Esophagus (tissue), 2 donors: Measurements from ENCODE around the gene ANGPTL7. TPM values are rescaled to one million over a fixed set of nuclear protein-coding genes. Genes with fewer than 3 reads are reported as not detected.

Experiments
- H3K27ac ChIP-seq, 2 donors: one replicate each; pipeline ENCODE4 v1.5.1; 2013; ENCODE audit warnings: low read depth in 2 of 2, mild to moderate bottlenecking in 2 of 2, inconsistent platforms in 1 of 2, low read length in 1 of 2, moderate library complexity in 1 of 2
- H3K27me3 ChIP-seq, 2 donors: one replicate each; pipeline ENCODE4 v1.6.1; 2013; ENCODE audit warnings: low read length in 2 of 2, control low read depth in 1 of 2, mild to moderate bottlenecking in 1 of 2; ENCODE audit not compliant: insufficient read depth in 2 of 2, control insufficient read depth in 1 of 2
- H3K36me3 ChIP-seq, 2 donors: one replicate each; pipeline ENCODE4 v1.6.1; 2013; ENCODE audit warnings: low read length in 1 of 2; ENCODE audit not compliant: control insufficient read depth in 2 of 2, insufficient read depth in 2 of 2
- H3K4me1 ChIP-seq, 2 donors: one replicate each; pipeline ENCODE4 v1.6.1; 2013; ENCODE audit warnings: low read length in 1 of 2; ENCODE audit not compliant: control insufficient read depth in 2 of 2, insufficient read depth in 2 of 2
- H3K4me3 ChIP-seq, 2 donors: one replicate each; pipeline ENCODE4 v1.5.1; 2013; ENCODE audit warnings: low read length in 2 of 2, mild to moderate bottlenecking in 2 of 2, low read depth in 1 of 2, moderate library complexity in 1 of 2
- H3K9me3 ChIP-seq, 2 donors: one replicate each; pipeline ENCODE4 v1.6.1; 2013; ENCODE audit warnings: mild to moderate bottlenecking in 2 of 2, low read depth in 1 of 2, low read length in 1 of 2, moderate library complexity in 1 of 2; ENCODE audit not compliant: control insufficient read depth in 2 of 2, insufficient read depth in 1 of 2
- WGBS, 2 donors: extraction: QIAGEN DNeasy Blood & Tissue Kit; methylation state at CpG; one replicate each; pipeline ENCODE4 v1.1.7; 2013; 5-methylcytosine and 5-hydroxymethylcytosine counted together
- polyA plus RNA-seq, 2 donors: library from polyadenylated mRNA; stranded (reverse); fragments of 200-250 nt; gene quantifications; one replicate each; pipeline ENCODE4 v1.2.3, GENCODE V29; 2013
- donor health status: healthy with polysubstance abuse.
- donor health status: Bipolar disorder and iron deficiency.

Gene ANGPTL7
- polyA plus RNA-seq, 2 donors, result 0.10 to 0.28 TPM

DNA sequence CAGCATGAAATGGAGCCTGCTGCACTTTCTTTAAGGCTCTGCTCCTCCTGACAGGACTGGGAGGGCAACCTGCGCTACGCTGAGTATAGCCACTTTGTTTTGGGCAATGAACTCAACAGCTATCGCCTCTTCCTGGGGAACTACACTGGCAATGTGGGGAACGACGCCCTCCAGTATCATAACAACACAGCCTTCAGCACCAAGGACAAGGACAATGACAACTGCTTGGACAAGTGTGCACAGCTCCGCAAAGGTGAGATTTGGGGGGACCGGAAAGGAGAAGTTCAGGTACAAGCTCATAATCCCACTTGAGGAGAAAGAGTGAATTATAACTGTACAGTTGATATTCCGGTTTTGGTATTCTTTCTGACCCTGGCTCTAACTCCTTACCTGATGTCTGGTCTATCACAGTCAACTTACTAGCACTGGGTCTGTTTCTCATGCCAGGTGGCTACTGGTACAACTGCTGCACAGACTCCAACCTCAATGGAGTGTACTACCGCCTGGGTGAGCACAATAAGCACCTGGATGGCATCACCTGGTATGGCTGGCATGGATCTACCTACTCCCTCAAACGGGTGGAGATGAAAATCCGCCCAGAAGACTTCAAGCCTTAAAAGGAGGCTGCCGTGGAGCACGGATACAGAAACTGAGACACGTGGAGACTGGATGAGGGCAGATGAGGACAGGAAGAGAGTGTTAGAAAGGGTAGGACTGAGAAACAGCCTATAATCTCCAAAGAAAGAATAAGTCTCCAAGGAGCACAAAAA is 5.4 kb downstream of the ANGPTL7 start:
- no peak overlapping the region for H3K27ac ChIP-seq
- H3K27me3 ChIP-seq, result no peaks in the 10 kb centered on the region
- 94 to 96% methylated on average over 14 of the region's 14 CpGs for WGBS, 2 donors
- no peak overlapping the region for H3K4me3 ChIP-seq
- no peaks in the 10 kb centered on the region for H3K9me3 ChIP-seq
- H3K4me1 ChIP-seq, result no peaks in the 10 kb centered on the region
- H3K36me3 ChIP-seq, result peaks cover 14 to 34% of the 10 kb centered on the region in 2 donors

- Histone ChIP-seq H3K27me3 (no peaks in the 10 kb centered on the region), H3K9me3 (no peaks in the 10 kb centered on the region), H3K4me3 (no peak overlapping the region), H3K36me3 (peaks cover 8 to 27% of the 10 kb centered on the region in 2 donors), H3K4me1 (no peaks in the 10 kb centered on the region), H3K27ac (no peak overlapping the region)
- WGBS, 2 donors, result 94 to 98% methylated on average over 2 of the region's 2 CpGs
Measured at GRCh38 chr1:11196945-11197344, 7.8 kb downstream of the ANGPTL7 start.

- Histone ChIP-seq H3K27me3 (no peaks in the 10 kb centered on the region), H3K36me3 (peaks cover 8 to 25% of the 10 kb centered on the region in 2 donors), H3K9me3 (no peaks in the 10 kb centered on the region), H3K4me3 (no peak overlapping the region), H3K4me1 (no peaks in the 10 kb centered on the region), H3K27ac (no peak overlapping the region)
- WGBS, 2 donors, result 97% methylated on average over 4 of the region's 4 CpGs
Measured at GRCh38 chr1:11197359-11197758, 8.2 kb downstream of the ANGPTL7 start.

DNA sequence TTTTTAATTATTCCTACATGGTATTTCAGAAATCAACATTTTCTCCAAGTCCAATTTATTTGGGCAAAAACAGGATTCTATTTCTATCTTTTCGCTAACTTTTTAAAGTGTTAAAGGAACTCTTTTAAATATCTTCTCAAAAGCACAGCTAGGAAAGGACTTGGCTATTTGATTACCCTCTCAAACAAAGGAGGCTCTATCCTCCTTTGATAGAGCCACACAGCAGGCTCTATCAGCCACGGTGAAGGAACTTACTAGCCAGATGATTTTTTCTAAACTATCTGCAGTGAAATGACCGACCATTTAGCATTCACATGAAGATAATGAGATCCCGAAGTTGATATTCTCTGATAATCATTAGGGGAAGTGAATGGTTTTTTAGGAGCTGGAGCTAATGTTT is 9.1 kb downstream of the ANGPTL7 start:
- H3K27me3 ChIP-seq, result no peaks in the 10 kb centered on the region
- peaks cover 8 to 22% of the 10 kb centered on the region in 2 donors for H3K36me3 ChIP-seq
- H3K4me1 ChIP-seq, result no peaks in the 10 kb centered on the region
- H3K27ac ChIP-seq, result no peak overlapping the region
- 81 to 87% methylated on average over 4 of the region's 4 CpGs for WGBS, 2 donors
- no peaks in the 10 kb centered on the region for H3K9me3 ChIP-seq
- H3K4me3 ChIP-seq, result no peak overlapping the region

- H3K27me3 ChIP-seq, result no peaks in the 10 kb centered on the region
- WGBS, 2 donors, result 84 to 92% methylated on average over 2 of the region's 2 CpGs
- H3K4me1 ChIP-seq, result no peaks in the 10 kb centered on the region
- no peak overlapping the region for H3K4me3 ChIP-seq
- peaks cover 8 to 24% of the 10 kb centered on the region in 2 donors for H3K36me3 ChIP-seq
- H3K27ac ChIP-seq, result no peak overlapping the region
- no peaks in the 10 kb centered on the region for H3K9me3 ChIP-seq
Measured at GRCh38 chr1:11198851-11199594, 9.9 kb downstream of the ANGPTL7 start.

- no peaks in the 10 kb centered on the region for H3K27me3 ChIP-seq
- 94 to 95% methylated on average over 11 of the region's 11 CpGs for WGBS, 2 donors
- H3K27ac ChIP-seq, result no peak overlapping the region
- H3K4me3 ChIP-seq, result no peak overlapping the region
- H3K9me3 ChIP-seq, result no peaks in the 10 kb centered on the region
- peaks cover 2 to 18% of the 10 kb centered on the region in 2 donors for H3K36me3 ChIP-seq
- no peaks in the 10 kb centered on the region for H3K4me1 ChIP-seq
Measured at GRCh38 chr1:11204396-11205190, 15.4 kb downstream of the ANGPTL7 start.

DNA sequence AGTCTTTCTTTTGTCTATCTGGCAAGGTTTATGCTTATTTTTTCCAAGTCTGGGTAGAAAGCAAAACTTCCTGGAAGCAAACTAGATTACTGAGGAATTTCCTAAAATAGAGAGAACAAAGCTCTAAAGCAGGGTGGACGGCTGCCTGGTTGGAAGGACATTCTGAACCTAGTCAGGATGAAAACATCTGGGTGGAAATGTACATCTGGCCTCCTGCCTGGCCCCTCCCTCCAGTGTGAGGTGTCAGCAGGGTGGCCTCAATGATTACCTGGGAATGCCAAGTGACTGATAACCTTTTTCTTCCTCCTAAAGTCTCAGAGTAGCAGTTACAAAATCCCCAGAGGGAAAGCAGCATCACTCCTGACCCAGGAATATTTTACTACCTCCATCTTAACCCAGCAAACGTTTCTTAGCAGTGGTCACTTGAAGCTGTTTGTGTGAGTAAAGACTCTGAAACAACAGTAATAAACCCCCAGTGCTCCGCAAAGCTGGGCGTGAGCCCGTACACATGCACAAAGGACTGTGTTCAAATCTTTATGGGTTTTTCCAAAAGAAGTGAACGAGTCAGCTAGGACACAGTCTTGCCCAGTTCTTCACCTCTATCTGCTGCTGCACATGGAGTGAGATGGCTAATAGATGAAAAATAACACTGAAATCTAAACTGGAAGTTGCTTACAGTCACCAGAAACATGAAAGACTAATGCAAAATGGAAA is 18.9 kb downstream of the ANGPTL7 start:
- no peaks in the 10 kb centered on the region for H3K4me1 ChIP-seq
- 77 to 82% methylated on average over 6 of the region's 6 CpGs for WGBS, 2 donors
- H3K36me3 ChIP-seq, result peaks cover 8 to 23% of the 10 kb centered on the region in 2 donors

DNA sequence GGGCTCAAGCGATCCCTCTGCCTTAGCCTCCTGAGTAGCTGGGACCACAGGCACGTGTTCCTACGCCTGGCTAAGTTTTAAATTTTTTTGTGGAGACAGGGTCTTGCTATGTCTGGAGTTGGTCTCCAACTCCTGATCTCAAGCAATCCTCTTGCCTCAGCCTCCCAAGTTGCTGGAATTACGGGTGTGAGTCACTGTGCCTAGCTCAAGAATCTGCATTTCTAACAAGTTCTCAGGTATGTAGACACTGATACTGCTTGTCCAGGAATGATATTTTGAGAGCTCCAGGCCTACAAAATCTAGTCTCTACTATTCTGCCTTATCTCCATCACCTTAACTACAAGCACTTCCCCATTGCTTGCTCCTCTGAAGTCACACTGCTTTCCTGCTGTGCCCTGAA is 22.3 kb downstream of the ANGPTL7 start:
- no peaks in the 10 kb centered on the region for H3K4me1 ChIP-seq
- H3K27me3 ChIP-seq, result no peaks in the 10 kb centered on the region
- no peaks in the 10 kb centered on the region for H3K9me3 ChIP-seq
- H3K4me3 ChIP-seq, result no peak overlapping the region
- 95 to 97% methylated on average over 4 of the region's 4 CpGs for WGBS, 2 donors
- no peak overlapping the region for H3K27ac ChIP-seq
- H3K36me3 ChIP-seq, result peaks cover 14 to 21% of the 10 kb centered on the region in 2 donors

More for the DNA sequence above, 18.9 kb downstream of the ANGPTL7 start:
- Histone ChIP-seq H3K4me3 (no peak overlapping the region), H3K9me3 (no peaks in the 10 kb centered on the region), H3K27ac (no peak overlapping the region), H3K27me3 (no peaks in the 10 kb centered on the region)
